ENCODE data around the gene CCDC34. TPM values are rescaled to one million over a fixed set of nuclear protein-coding genes. Genes with fewer than 3 reads are reported as not detected.

CCDC34 gene
- total RNA-seq, 1 donor = 3.5 TPM

DNA sequence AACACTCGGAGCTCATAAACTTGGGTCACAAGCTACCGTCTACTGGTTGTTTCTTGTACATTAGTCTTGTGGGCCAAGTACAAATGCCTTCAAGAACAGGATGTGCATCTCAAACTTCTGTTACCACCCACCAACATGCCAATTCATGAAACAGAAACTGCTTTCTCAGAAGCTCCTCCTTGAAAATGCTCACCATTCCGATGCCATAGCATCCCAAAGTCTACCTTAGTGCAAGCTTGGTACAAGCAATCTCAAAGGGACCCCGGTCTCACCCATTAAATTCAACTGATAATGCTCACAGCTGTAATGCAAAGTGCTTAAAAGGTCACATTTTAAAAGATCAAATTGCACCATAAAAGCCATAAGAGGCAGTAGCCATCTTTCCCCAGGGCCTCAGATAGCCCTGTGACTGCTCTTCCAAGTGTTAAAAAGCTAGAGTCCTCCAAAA is 31.8 kb upstream of the CCDC34 start:
- no peak overlapping the region for H3K4me3 ChIP-seq (ENCODE audit: low read depth, low read length)
- peak; percentile 21 for DNase-seq (ENCODE audit: low read depth)
- TF ChIP-seq, protein P1, sequence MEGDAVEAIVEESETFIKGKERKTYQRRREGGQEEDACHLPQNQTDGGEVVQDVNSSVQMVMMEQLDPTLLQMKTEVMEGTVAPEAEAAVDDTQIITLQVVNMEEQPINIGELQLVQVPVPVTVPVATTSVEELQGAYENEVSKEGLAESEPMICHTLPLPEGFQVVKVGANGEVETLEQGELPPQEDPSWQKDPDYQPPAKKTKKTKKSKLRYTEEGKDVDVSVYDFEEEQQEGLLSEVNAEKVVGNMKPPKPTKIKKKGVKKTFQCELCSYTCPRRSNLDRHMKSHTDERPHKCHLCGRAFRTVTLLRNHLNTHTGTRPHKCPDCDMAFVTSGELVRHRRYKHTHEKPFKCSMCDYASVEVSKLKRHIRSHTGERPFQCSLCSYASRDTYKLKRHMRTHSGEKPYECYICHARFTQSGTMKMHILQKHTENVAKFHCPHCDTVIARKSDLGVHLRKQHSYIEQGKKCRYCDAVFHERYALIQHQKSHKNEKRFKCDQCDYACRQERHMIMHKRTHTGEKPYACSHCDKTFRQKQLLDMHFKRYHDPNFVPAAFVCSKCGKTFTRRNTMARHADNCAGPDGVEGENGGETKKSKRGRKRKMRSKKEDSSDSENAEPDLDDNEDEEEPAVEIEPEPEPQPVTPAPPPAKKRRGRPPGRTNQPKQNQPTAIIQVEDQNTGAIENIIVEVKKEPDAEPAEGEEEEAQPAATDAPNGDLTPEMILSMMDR (IDR thresholded peaks at IDR 0.05; ENCODE audit: insufficient read depth, low read depth, low read length) = no peak

- no peak overlapping the region for H3K4me3 ChIP-seq (ENCODE audit: low read depth, low read length)
- peak; percentile 87 for DNase-seq (ENCODE audit: low read depth)
- TF ChIP-seq, protein P1 (IDR thresholded peaks at IDR 0.05; ENCODE audit: insufficient read depth, low read depth, low read length) = no peak
These were observed 29.5 kb upstream of the CCDC34 start for GRCh38 chr11:27392278-27393114.

DNA sequence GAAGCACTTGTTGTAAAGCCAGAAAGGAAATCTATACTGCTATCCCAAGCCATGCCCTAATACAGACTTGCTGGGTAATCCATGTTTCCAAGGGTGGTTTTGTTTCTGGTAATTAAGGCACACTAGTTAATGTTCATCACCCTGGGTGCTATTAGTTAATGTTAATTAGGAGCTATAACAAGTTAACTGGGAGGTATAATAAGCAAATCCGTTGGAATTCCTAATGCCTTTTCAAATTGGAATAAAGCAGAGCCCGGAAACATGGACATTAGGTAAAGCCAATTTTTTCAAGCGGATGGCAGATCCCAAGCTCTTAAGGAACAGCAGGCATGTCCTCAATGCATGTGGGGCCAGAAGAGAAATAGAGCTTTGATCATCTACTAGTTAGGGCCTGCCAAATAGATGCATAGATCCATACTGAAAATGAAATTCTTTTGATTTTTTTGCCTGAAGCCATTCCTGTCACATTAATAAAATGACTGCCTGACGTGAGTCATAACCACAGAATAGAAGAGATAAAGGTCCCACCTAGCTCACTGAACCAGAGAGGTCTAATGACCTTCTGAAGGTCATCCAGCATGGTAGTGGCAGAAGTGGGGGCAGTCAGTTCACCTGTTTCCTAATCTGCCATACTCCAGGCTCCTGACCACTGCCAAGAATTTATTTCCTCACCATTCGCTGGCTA is 28.5 kb upstream of the CCDC34 start:
- no peak for DNase-seq (ENCODE audit: low read depth)
- no peak overlapping the region for H3K4me3 ChIP-seq (ENCODE audit: low read depth, low read length)
- TF ChIP-seq, protein P1 (IDR thresholded peaks at IDR 0.05; ENCODE audit: insufficient read depth, low read depth, low read length) = no peak

DNA sequence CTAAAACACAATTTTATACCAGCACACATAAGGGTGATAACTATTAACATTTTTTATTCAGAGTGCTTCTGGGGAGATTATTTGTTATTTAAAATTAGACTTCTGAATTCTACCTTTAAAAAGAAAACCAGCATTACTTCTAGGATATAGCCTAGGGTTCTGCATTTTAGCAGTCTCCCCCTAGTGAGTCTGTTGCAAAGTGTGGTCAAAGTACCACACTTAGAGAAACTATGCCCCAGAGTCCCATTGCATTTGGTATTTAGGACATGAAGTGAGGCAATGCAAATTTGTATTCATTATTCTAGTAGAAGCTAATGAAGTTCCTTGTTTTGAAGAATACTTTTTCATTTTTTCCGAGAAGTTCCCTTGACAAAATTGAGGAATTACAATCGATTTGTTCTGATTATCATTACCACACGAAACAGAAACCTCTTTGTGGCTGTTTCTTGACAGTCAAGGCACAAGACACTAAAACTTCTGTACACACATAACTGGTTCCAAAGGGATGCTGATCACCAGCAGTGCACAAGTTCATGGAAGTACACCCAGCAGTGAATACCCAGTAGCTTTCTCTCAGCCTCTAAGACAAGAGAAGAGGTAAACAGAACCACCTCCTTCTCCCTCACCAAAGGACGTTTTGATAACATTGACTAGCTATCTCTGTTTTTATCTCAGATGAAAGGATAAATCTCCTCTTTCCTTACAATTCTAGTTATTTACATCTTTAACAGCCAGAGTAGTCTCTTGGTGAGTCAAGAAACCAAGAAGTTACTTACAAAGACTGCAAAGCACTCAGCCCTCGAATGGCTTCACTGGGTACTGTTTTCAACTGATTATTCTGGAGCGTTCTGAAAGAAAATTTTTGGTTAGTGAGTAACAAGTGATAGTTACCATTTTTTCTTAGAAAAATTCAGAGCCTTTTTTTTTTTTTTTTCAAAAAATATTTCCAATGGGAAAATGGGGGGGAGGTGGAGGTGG is 27.6 kb upstream of the CCDC34 start:
- TF ChIP-seq, protein P1 (IDR thresholded peaks at IDR 0.05; ENCODE audit: insufficient read depth, low read depth, low read length) = no peak
- DNase-seq (ENCODE audit: low read depth) = peak; percentile 23
- H3K4me3 ChIP-seq (ENCODE audit: low read depth, low read length) = no peak overlapping the region

DNA sequence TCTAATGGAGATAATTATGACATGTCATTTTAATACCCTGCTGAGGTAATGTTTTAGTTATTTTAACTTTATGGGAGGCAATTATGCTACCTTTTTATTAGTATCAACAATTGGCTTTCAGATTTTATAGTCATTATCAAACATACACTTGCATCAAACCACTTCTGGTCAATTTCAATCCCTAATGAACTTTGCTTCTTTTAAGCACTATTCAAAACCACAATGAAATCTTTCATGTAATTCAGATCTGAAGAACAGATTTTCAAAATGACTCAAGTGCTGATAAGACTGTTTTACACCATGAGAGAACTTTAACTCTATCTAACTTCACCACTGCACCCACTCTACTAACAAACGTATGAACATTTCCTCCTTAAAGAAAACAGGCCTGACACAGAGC is 25.9 kb upstream of the CCDC34 start:
- TF ChIP-seq, protein P1 (IDR thresholded peaks at IDR 0.05; ENCODE audit: insufficient read depth, low read depth, low read length) = no peak
- DNase-seq (ENCODE audit: low read depth) = peak; percentile 68
- H3K4me3 ChIP-seq (ENCODE audit: low read depth, low read length) = no peak overlapping the region

GRCh38 chr11:27388001-27388400 is 25.0 kb upstream of the CCDC34 start:
- H3K4me3 ChIP-seq (ENCODE audit: low read depth, low read length) = no peak overlapping the region
- DNase-seq (ENCODE audit: low read depth) = no peak
- TF ChIP-seq, protein P1 (IDR thresholded peaks at IDR 0.05; ENCODE audit: insufficient read depth, low read depth, low read length) = no peak
